GM12878 (cell line): ENCODE data around the gene STK32B. TPM values are rescaled to one million over a fixed set of nuclear protein-coding genes. Genes with fewer than 3 reads are reported as not detected.

ENCODE experiments used
- ATAC-seq: fragments of 200-7000 bp; cut with Tn5 transposase; 3 replicates; pipeline ENCODE4 v1.9.1; 2020; ENCODE audit warnings: mild to moderate bottlenecking, moderate library complexity
- BruUV-seq: library from RNA; stranded (reverse); fragments of 400-500 nt; replicated peaks from 2 replicates; lab custom pipeline; 2021; lab: Mats Ljungman, UMichigan
- CTCF ChIA-PET: fragments of 300-600 bp; sonication (Branson Sonifier 250); formaldehyde crosslinking; extraction: SDS; loops from one replicate; lab custom pipeline; 2021; ENCODE audit warnings: inconsistent platforms; lab: Yijun Ruan, JAX
- POLR2A ChIA-PET: fragments of 350-600 bp; formaldehyde crosslinking; extraction: SDS; loops from one replicate; lab custom pipeline; 2021; ENCODE audit warnings: inconsistent platforms; lab: Charles Lee
- RAD21 ChIA-PET: fragments of 300-600 bp; sonication (Branson Sonifier 250); formaldehyde crosslinking; loops from one replicate; lab custom pipeline; 2023; ENCODE audit warnings: antibody characterized with exemption; ENCODE audit not compliant: unreplicated experiment; lab: Charles Lee
- SMC1A ChIA-PET: fragments of 300-600 bp; sonication (Branson Sonifier 250); formaldehyde crosslinking; loops from one replicate; lab custom pipeline; 2023; ENCODE audit not compliant: unreplicated experiment, uncharacterized antibody; lab: Charles Lee
- DNase-seq: peaks from one replicate; pipeline ENCODE4 v3.0.0-alpha.2; 2011; ENCODE audit warnings: low read depth, low spot score
- FAIRE-seq: peaks from 3 replicates; lab custom pipeline; 2011; peaks lifted over from hg19 to GRCh38; lab: Jason Lieb, UNC
- H2AFZ ChIP-seq: 2 replicates; pipeline ENCODE4 v1.6.0; 2011; ENCODE audit warnings: low read depth, low read length, control low read depth; ENCODE audit not compliant: control insufficient read depth
- H3K27ac ChIP-seq: 2 replicates; pipeline ENCODE4 v1.5.1; 2011; ENCODE audit warnings: control low read depth; ENCODE audit not compliant: control insufficient read depth, insufficient read depth
- H3K27me3 ChIP-seq, 2 experiments: replicated peaks in 1 of 2; 2 replicates each; pipeline versions ENCODE4 v1.6.0 to v1.6.1; 2011; ENCODE audit warnings: low read length in 1 of 2; ENCODE audit not compliant: control insufficient read depth in 2 of 2, insufficient read depth in 2 of 2
- H3K36me3 ChIP-seq, 2 experiments: 2 replicates each; pipeline ENCODE4 v1.5.1; 2011; ENCODE audit warnings: low read length in 1 of 2; ENCODE audit not compliant: control insufficient read depth in 2 of 2, insufficient read depth in 2 of 2
- H3K4me1 ChIP-seq: 2 replicates; pipeline ENCODE4 v1.6.1; 2011; ENCODE audit warnings: mild to moderate bottlenecking, low read length, moderate library complexity, mixed read lengths; ENCODE audit not compliant: control insufficient read depth, insufficient read depth
- H3K4me2 ChIP-seq: 2 replicates; pipeline ENCODE4 v1.6.0; 2011; ENCODE audit warnings: control low read depth; ENCODE audit not compliant: control insufficient read depth, insufficient read depth
- H3K4me3 ChIP-seq: fragments of 200-600 bp; sonication (generic); 2 replicates; pipeline ENCODE4 v1.5.1; 2016
- H3K79me2 ChIP-seq: 2 replicates; pipeline ENCODE4 v1.6.0; 2011; ENCODE audit warnings: low read length; ENCODE audit not compliant: control insufficient read depth, insufficient read depth
- H3K9ac ChIP-seq: 2 replicates; pipeline ENCODE4 v1.8.0; 2011; ENCODE audit warnings: low read length, control low read depth, mixed read lengths; ENCODE audit not compliant: control insufficient read depth, insufficient read depth
- H3K9me3 ChIP-seq: replicated peaks from 3 replicates; pipeline ENCODE4 v1.5.1; 2011; ENCODE audit warnings: mild to moderate bottlenecking, low read length; ENCODE audit not compliant: control insufficient read depth, insufficient read depth
- H4K20me1 ChIP-seq: 2 replicates; pipeline ENCODE4 v1.6.0; 2011; ENCODE audit not compliant: control insufficient read depth, insufficient read depth
- BCL11A ChIP-seq: IDR thresholded peaks from 2 replicates; pipeline ENCODE4 v1.6.1; 2011; ENCODE audit warnings: low read depth, low read length
- CBX5 ChIP-seq: sonication (generic); IDR thresholded peaks from 2 replicates; pipeline ENCODE4 v1.6.1; 2016; ENCODE audit warnings: low read depth, moderate library complexity, mild to moderate bottlenecking, inconsistent platforms
- CREB1 ChIP-seq: IDR thresholded peaks from 2 replicates; pipeline ENCODE4 v1.6.1; 2012; ENCODE audit warnings: low read depth, mild to moderate bottlenecking, inconsistent platforms
- NBN ChIP-seq: fragments of 450-650 bp; IDR thresholded peaks from 2 replicates; pipeline ENCODE4 v1.6.1; 2016
- NR2C1 ChIP-seq: fragments of 450-650 bp; IDR thresholded peaks from 2 replicates; pipeline ENCODE4 v1.6.1; 2017; ENCODE audit warnings: antibody characterized with exemption, mild to moderate bottlenecking, moderate library complexity
- TAF1 ChIP-seq: IDR thresholded peaks from 2 replicates; pipeline ENCODE4 v1.6.1; 2011; ENCODE audit warnings: mild to moderate bottlenecking, low read depth, low read length, borderline replicate concordance
- YBX1 ChIP-seq: fragments of 450-650 bp; IDR thresholded peaks from 2 replicates; pipeline ENCODE4 v1.6.1; 2016; ENCODE audit warnings: antibody characterized with exemption
- WGBS: methylation state at CpG from one replicate; pipeline ENCODE4 v1.1.6; 2016; ENCODE audit warnings: low lambda C conversion rate; ENCODE audit not compliant: insufficient replicate concordance, insufficient coverage; ENCODE audit errors: missing lambda C conversion rate; 5-methylcytosine and 5-hydroxymethylcytosine counted together
- in situ Hi-C: fragments of 300-500 bp; cut with MboI; formaldehyde crosslinking; loops from 9 replicates; pipeline ENCODE4 v1.14.3; 2018; ENCODE audit warnings: mixed read lengths
- intact Hi-C: fragments of 100-400 bp; cut with micrococcal nuclease; formaldehyde crosslinking; loops from one replicate; pipeline ENCODE4 v1.14.2; 2022; ENCODE audit not compliant: unreplicated experiment
- polyA plus RNA-seq, 11 experiments: library from polyadenylated mRNA; depleted of rRNA in 4 of 11; unstranded in 6 of 11; stranded (reverse) in 5 of 11; fragments of >200 nt; fragmentation: Nextera tagmentation in 4 of 11; fragmentation: Illumina TruSeq in 1 of 11; extraction: Ambion mirVana in 4 of 11; extraction: Trizol in 1 of 11; gene quantifications; 1 replicate in 1 of 11; 2 replicates in 10 of 11; pipeline versions ENCODE4 v1.2.1 to v1.2.3, GENCODE V29; 2011 to 2016; ENCODE audit warnings: inconsistent platforms in 2 of 11, missing spikeins in 2 of 11, low read depth in 1 of 11
- total RNA-seq, 4 experiments: library from RNA; depleted of rRNA in 3 of 4; stranded (reverse); fragments of >200 nt in 3 of 4; fragmentation: Illumina TruSeq in 1 of 4; extraction: Trizol in 1 of 4; gene quantifications; 2 replicates each; pipeline versions ENCODE4 v1.2.1 to v1.2.3, GENCODE V29; 2013 to 2021
- TF ChIP-seq, protein P1 (sequence below): fragments of 450-650 bp; IDR thresholded peaks from 2 replicates; pipeline ENCODE4 v1.6.1; 2016; ENCODE audit warnings: mild to moderate bottlenecking, moderate library complexity, borderline replicate concordance
- TF ChIP-seq, protein P2 (sequence below): fragments of 450-650 bp; conservative IDR thresholded peaks from 2 replicates; pipeline ENCODE4 v1.6.1; 2017; ENCODE audit warnings: mild to moderate bottlenecking, moderate library complexity
- TF ChIP-seq, protein P3 (sequence below): IDR thresholded peaks from 2 replicates; pipeline ENCODE4 v1.6.1; 2012; ENCODE audit warnings: low read depth, low read length, improper control_type of control experiment

Gene STK32B
- total and polyA plus RNA-seq, 10 of the 15 experiments (the other 5 are each of a cell fraction or from before 2014, with no cell fraction given): 0.04 to 0.12 (median 0.08) TPM; not detected in 7

DNA sequence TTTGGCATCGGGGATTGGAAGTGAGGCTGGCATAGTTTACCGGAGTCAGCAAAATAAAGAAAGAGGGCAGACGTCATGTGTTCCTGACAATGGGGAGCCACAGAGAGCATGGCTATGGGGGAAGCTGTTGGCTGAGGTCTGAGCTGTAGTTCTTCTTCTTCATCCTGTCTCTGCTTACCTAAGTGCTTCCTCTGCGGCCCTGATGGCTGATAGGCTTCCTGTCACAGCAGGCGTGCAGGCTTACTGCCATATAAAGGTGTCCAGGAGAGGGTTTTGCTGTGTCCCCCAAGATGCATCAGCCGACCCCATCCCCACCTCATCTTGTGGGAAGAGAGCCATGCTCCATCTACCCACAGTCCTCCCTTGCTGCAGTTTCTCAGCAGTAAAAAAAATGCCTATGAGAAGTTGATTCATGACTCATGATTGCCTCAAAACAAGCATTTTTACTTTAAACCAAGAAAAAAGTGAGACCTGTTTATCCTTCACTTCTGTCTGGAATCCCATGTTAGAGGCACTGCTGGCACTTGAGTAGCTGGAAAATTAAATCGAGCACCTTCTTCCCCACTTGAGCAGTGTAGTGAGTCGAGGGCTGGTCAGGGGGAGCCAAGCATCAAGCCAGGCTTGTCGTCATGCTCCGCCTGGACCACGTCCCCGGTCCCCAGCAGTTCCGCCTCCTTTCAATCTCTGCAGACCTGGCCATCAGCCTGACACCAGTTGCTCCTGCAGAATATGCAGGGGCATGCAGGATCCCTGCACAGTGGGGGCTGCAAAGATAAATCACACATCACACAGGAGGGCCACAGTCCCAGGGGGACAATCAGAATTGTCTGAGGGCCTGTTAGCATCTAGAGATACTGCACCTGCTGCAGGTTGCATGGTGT is 419.3 kb downstream of the STK32B start:
- DNase-seq (no peak), FAIRE-seq (no peak), ATAC-seq (no peak)
- intact Hi-C loops: no loop called here
- Histone ChIP-seq H3K4me1 (no peaks in the 10 kb centered on the region), H4K20me1 (no peaks in the 10 kb centered on the region), H3K27ac (no peak overlapping the region), H3K27me3 (no peaks in the 10 kb centered on the region), H3K4me3 (no peak overlapping the region), H3K79me2 (no peaks in the 10 kb centered on the region), H3K4me2 (no peak overlapping the region), H2AFZ (no peak overlapping the region), H3K36me3 (no peaks in the 10 kb centered on the region), H3K9ac (no peak overlapping the region), H3K9me3 (no peaks in the 10 kb centered on the region)
- BruUV-seq: no TSS peak
- ChIA-PET RAD21 (no interaction called here), CTCF (no interaction called here), POLR2A (no interaction called here), SMC1A (no interaction called here)
- in situ Hi-C loops: no loop called here
- 30% methylated on average over 13 of the region's 13 CpGs for WGBS
- no peak for TF ChIP-seq YBX1

DNA sequence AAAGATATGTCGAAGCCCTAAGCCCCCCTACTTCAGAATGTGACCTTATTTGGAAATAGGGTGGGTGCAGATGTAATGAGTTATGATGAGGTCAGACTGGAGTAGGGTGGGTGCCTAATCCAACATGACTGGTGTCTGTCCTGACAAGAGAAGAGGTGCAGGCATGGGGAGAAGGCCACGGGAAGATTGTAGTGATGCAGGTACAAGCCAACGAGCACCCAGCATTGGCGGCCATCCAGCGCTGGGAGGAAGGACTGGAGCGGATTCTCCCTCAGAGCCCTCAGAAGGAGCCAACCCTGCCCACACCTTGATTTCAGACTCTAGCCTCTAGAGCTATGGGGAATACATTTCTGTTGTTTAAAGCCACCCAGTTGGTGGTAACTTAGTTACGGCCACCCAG is 419.9 kb downstream of the STK32B start:
- H3K4me1 ChIP-seq: no peaks in the 10 kb centered on the region
- 28% methylated on average over 4 of the region's 7 CpGs for WGBS
- TF ChIP-seq, protein P1, sequence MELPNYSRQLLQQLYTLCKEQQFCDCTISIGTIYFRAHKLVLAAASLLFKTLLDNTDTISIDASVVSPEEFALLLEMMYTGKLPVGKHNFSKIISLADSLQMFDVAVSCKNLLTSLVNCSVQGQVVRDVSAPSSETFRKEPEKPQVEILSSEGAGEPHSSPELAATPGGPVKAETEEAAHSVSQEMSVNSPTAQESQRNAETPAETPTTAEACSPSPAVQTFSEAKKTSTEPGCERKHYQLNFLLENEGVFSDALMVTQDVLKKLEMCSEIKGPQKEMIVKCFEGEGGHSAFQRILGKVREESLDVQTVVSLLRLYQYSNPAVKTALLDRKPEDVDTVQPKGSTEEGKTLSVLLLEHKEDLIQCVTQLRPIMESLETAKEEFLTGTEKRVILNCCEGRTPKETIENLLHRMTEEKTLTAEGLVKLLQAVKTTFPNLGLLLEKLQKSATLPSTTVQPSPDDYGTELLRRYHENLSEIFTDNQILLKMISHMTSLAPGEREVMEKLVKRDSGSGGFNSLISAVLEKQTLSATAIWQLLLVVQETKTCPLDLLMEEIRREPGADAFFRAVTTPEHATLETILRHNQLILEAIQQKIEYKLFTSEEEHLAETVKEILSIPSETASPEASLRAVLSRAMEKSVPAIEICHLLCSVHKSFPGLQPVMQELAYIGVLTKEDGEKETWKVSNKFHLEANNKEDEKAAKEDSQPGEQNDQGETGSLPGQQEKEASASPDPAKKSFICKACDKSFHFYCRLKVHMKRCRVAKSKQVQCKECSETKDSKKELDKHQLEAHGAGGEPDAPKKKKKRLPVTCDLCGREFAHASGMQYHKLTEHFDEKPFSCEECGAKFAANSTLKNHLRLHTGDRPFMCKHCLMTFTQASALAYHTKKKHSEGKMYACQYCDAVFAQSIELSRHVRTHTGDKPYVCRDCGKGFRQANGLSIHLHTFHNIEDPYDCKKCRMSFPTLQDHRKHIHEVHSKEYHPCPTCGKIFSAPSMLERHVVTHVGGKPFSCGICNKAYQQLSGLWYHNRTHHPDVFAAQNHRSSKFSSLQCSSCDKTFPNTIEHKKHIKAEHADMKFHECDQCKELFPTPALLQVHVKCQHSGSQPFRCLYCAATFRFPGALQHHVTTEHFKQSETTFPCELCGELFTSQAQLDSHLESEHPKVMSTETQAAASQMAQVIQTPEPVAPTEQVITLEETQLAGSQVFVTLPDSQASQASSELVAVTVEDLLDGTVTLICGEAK: no peak
- TF ChIP-seq TAF1: no peak
- no peak for TF ChIP-seq CBX5
- no peak for TF ChIP-seq NBN
- TF ChIP-seq CREB1: no peak
- no peak for TF ChIP-seq NR2C1
- TF ChIP-seq BCL11A: no peak
- TF ChIP-seq, protein P2, sequence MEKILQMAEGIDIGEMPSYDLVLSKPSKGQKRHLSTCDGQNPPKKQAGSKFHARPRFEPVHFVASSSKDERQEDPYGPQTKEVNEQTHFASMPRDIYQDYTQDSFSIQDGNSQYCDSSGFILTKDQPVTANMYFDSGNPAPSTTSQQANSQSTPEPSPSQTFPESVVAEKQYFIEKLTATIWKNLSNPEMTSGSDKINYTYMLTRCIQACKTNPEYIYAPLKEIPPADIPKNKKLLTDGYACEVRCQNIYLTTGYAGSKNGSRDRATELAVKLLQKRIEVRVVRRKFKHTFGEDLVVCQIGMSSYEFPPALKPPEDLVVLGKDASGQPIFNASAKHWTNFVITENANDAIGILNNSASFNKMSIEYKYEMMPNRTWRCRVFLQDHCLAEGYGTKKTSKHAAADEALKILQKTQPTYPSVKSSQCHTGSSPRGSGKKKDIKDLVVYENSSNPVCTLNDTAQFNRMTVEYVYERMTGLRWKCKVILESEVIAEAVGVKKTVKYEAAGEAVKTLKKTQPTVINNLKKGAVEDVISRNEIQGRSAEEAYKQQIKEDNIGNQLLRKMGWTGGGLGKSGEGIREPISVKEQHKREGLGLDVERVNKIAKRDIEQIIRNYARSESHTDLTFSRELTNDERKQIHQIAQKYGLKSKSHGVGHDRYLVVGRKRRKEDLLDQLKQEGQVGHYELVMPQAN: no peak
- TF ChIP-seq, protein P3, sequence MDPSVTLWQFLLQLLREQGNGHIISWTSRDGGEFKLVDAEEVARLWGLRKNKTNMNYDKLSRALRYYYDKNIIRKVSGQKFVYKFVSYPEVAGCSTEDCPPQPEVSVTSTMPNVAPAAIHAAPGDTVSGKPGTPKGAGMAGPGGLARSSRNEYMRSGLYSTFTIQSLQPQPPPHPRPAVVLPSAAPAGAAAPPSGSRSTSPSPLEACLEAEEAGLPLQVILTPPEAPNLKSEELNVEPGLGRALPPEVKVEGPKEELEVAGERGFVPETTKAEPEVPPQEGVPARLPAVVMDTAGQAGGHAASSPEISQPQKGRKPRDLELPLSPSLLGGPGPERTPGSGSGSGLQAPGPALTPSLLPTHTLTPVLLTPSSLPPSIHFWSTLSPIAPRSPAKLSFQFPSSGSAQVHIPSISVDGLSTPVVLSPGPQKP: no peak

More for the DNA sequence above, 419.9 kb downstream of the STK32B start:
- no peaks in the 10 kb centered on the region for H4K20me1 ChIP-seq
- H3K27ac ChIP-seq: no peak overlapping the region
- in situ Hi-C loops (no loop called here), intact Hi-C loops (no loop called here)
- ChIA-PET RAD21 (no interaction called here), POLR2A (no interaction called here), SMC1A (no interaction called here), CTCF (no interaction called here)
- H3K9me3 ChIP-seq: no peaks in the 10 kb centered on the region
- H3K36me3 ChIP-seq: no peaks in the 10 kb centered on the region
- no peaks in the 10 kb centered on the region for H3K79me2 ChIP-seq
- H3K27me3 ChIP-seq: no peaks in the 10 kb centered on the region
- no peak for FAIRE-seq
- ATAC-seq: no peak
- H3K4me2 ChIP-seq: no peak overlapping the region
- H3K9ac ChIP-seq: no peak overlapping the region
- DNase-seq: no peak
- BruUV-seq: no TSS peak
- H3K4me3 ChIP-seq: no peak overlapping the region
- no peak overlapping the region for H2AFZ ChIP-seq
